PFSK-1 (cell line): ENCODE results near the gene NCOA5.

Source experiments
- FOXP2 ChIP-seq: optimal IDR thresholded peaks from 2 replicates; pipeline ENCODE3; 2011; ENCODE audit warnings: borderline replicate concordance, control low read depth, inconsistent platforms; ENCODE audit not compliant: insufficient read depth; ENCODE audit errors: extremely low read length, extremely low read depth
- POLR2AphosphoS5 ChIP-seq: IDR thresholded peaks from 2 replicates; pipeline ENCODE4 v1.6.1; 2012; ENCODE audit warnings: low read depth, mild to moderate bottlenecking, control low read depth, low read length, moderate library complexity
- REST ChIP-seq, 2 experiments: IDR thresholded peaks; 2 replicates each; pipeline versions ENCODE4 v1.6.1 to v1.8.0; 2011 to 2012; ENCODE audit warnings: low read depth in 2 of 2, low read length in 2 of 2, control low read depth in 1 of 2, inconsistent platforms in 1 of 2, mild to moderate bottlenecking in 1 of 2, moderate library complexity in 1 of 2; ENCODE audit not compliant: insufficient read depth in 1 of 2
- SIN3A ChIP-seq: IDR thresholded peaks from 2 replicates; pipeline ENCODE4 v1.6.1; 2012; ENCODE audit warnings: mild to moderate bottlenecking, low read length, moderate library complexity, borderline replicate concordance; ENCODE audit not compliant: insufficient read depth
- TAF1 ChIP-seq: IDR thresholded peaks from 2 replicates; pipeline ENCODE4 v1.6.1; 2012; ENCODE audit warnings: low read length, control low read depth, borderline replicate concordance; ENCODE audit not compliant: insufficient read depth

Gene NCOA5

GRCh38 chr20:46062621-46063020 lies 27.1 kb downstream of the NCOA5 start:
- no peak for TF ChIP-seq POLR2AphosphoS5
- no peak for TF ChIP-seq TAF1
- no peak for TF ChIP-seq SIN3A
- TF ChIP-seq REST (IDR thresholded peaks at IDR 0.05; ENCODE audit: insufficient read depth in 1 of 2, low read depth in 2 of 2, low read length in 2 of 2): no peak
- no peak for TF ChIP-seq FOXP2

GRCh38 chr20:46062151-46062550 lies 27.6 kb downstream of the NCOA5 start:
- no peak for TF ChIP-seq SIN3A

- TF ChIP-seq TAF1: no peak
- no peak for TF ChIP-seq SIN3A
- no peak for TF ChIP-seq REST (IDR thresholded peaks at IDR 0.05; ENCODE audit: insufficient read depth in 1 of 2, low read depth in 2 of 2, low read length in 2 of 2)
- TF ChIP-seq FOXP2: no peak
These were observed 28.8 kb downstream of the NCOA5 start for GRCh38 chr20:46060975-46061374.

- TF ChIP-seq SIN3A (peak; percentile 38; the same call in 1 of the 2 replicates), REST (IDR thresholded peaks at IDR 0.05; ENCODE audit: insufficient read depth in 1 of 2, low read depth in 2 of 2, low read length in 2 of 2) (peak in 1 of 2 experiments; percentile 28; a peak in 1 of 4 replicates), FOXP2 (no peak)
These were observed 29.4 kb downstream of the NCOA5 start for GRCh38 chr20:46060301-46060881.

GRCh38 chr20:46058599-46059281 lies 31.0 kb downstream of the NCOA5 start:
- TF ChIP-seq REST (IDR thresholded peaks at IDR 0.05; ENCODE audit: insufficient read depth in 1 of 2, low read depth in 2 of 2, low read length in 2 of 2) (no peak), SIN3A (no peak), TAF1 (no peak), FOXP2 (no peak)
